Endothelial cell of umbilical vein (primary cell): Measurements from ENCODE around the gene SPON2.

Experiments used
- CTCF ChIP-seq, 2 donors: IDR thresholded peaks; 1 replicate in 1 of 2; 2 replicates in 1 of 2; pipeline ENCODE4 v1.5.1; 2011; ENCODE audit warnings: low read length in 2 of 2, mild to moderate bottlenecking in 2 of 2, moderate library complexity in 2 of 2, control low read depth in 1 of 2, inconsistent platforms in 1 of 2, low read depth in 1 of 2; ENCODE audit not compliant: insufficient read depth in 1 of 2; ENCODE audit errors: extremely low read depth in 1 of 2
- EZH2 ChIP-seq: IDR thresholded peaks from 2 replicates; pipeline ENCODE4 v1.6.1; 2012; ENCODE audit warnings: borderline replicate concordance, low read depth, mild to moderate bottlenecking, moderate library complexity, low read length, inconsistent platforms; ENCODE audit not compliant: severe bottlenecking
- FOS ChIP-seq: IDR thresholded peaks from 2 replicates; pipeline ENCODE4 v1.6.1; 2011; ENCODE audit warnings: mild to moderate bottlenecking, low read length, moderate library complexity, borderline replicate concordance; ENCODE audit not compliant: insufficient read depth
- JUN ChIP-seq: IDR thresholded peaks from 2 replicates; pipeline ENCODE4 v1.6.1; 2011; ENCODE audit warnings: borderline replicate concordance, low read depth; ENCODE audit not compliant: insufficient read length, insufficient read depth
- MYC ChIP-seq: IDR thresholded peaks from one replicate; pipeline ENCODE4 v1.6.1; 2011; ENCODE audit warnings: mild to moderate bottlenecking, low read depth, low read length
- POLR2A ChIP-seq: IDR thresholded peaks from 2 replicates; pipeline ENCODE4 v1.6.1; 2012; ENCODE audit warnings: low read depth, mild to moderate bottlenecking, control low read depth, low read length
- POLR2AphosphoS5 ChIP-seq: IDR thresholded peaks from 2 replicates; pipeline ENCODE4 v1.6.1; 2012; ENCODE audit warnings: low read depth, mild to moderate bottlenecking, control low read depth, low read length, moderate library complexity; ENCODE audit not compliant: insufficient read depth
- TF ChIP-seq, protein P1 (sequence below): IDR thresholded peaks from 2 replicates; pipeline ENCODE4 v1.6.1; 2011; ENCODE audit not compliant: insufficient read depth, insufficient read length

- TF ChIP-seq CTCF (IDR thresholded peaks at IDR 0.05; ENCODE audit: extremely low read depth in 1 of 2, insufficient read depth in 1 of 2, low read depth in 1 of 2, low read length in 2 of 2): no peak
- TF ChIP-seq EZH2: no peak
- TF ChIP-seq POLR2A: no peak
- no peak for TF ChIP-seq POLR2AphosphoS5
- TF ChIP-seq, protein P1, sequence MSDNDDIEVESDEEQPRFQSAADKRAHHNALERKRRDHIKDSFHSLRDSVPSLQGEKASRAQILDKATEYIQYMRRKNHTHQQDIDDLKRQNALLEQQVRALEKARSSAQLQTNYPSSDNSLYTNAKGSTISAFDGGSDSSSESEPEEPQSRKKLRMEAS: no peak
- TF ChIP-seq JUN: no peak
- no peak for TF ChIP-seq MYC
- no peak for TF ChIP-seq FOS
Measured at GRCh38 chr4:1221155-1221870, 48.9 kb upstream of the SPON2 start.
